ENCODE data around the gene RNF11.

RNF11 gene

GRCh38 chr1:51295926-51296325 is 59.9 kb downstream of the RNF11 start:
- DNase-seq (ENCODE audit: low read depth in 2 of 2): no peak

DNA sequence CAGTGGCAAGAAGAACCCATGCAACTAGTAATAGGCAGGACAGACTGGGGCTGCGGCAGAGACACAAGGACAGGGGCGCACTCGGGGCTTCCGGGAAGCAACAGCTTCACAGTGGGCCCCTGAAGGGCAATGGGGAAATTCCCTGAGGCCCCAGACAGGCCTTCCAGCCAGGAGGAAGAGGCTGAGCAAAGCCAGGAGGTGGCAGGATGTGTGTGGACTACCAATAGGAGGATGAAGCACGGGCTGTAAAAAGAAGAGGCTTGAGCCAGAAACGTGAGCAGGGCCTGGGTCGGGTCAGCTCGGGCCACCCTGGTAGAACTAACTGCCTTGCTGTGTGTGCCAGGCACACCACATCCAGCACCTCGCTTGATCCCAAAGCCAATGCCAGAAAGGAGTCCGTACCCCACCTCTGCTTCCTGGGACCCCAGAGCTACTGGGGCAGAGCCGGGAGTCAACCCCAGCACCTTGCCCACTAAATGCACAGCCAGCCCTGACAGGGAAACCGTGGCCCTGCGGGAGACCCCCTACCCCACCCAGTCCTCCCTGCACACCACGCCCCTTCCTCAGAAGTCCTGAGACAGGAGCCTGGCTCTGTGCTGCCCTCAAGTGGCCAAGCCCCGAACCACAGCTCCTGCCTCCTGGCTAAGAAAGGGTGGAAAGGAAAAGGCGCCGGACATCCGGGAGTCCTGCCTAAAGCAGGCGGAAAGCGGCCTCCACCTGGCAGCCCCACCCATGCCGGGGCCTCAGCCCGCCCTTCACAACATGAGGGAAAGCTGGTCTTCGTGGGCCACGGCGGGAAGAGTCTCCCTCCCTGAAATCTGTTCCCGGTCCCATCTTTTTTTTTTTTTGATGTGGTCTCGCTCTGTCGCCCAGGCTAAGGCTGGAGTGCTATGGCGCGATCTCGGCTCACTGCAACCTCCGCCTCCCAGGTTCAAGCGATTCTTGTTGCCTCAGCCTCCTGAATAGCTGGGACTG is 60.6 kb downstream of the RNF11 start:
- DNase-seq (ENCODE audit: low read depth in 2 of 2): peak; percentile 11 to 43

DNA sequence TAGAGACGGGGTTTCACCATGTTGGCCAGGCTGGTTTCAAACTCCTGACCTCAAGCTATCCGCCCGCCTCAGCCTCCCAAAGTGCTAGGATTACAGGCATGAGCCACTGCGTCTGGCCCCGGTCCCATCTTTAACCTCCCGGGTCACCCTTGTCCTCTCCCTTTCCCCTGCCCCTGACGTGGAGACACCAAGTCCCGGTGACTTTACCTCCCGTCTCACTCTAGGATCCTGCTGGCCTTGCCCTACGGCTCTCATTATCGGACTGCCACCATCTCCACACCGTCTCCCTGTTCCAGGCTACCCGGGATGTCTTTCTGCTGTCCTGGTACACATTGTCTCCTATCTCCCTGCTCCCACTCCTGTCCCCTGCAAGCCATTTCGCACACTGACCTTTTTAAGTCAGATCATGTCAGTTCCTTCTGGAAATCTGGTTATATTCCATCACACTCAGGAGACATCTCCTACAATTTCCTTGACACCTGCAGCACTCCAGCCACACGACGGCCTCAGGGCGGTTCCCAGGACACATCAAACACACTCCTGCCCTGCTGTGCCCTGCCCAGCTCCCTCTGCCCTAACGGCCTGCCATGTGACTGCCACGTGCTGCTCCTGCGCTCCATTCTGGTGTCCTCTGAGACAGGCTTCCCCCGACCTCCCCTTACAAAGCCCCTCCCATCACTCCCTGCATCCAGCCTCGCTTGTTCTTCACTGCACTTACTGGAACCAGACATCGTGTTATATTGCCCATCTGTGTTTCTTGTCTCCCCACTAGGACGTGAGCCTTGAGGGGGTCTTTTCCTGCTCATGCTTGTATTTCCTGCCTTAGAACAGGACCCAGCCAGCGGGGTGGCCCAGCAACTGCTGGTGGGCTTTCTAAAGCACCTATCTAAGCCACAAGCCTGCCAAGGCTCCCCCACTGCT is 61.6 kb downstream of the RNF11 start:
- DNase-seq (ENCODE audit: low read depth in 2 of 2): no peak

- DNase-seq (ENCODE audit: low read depth in 2 of 2): no peak
Observed at GRCh38 chr1:51298322-51298705, 62.2 kb downstream of the RNF11 start.

DNA sequence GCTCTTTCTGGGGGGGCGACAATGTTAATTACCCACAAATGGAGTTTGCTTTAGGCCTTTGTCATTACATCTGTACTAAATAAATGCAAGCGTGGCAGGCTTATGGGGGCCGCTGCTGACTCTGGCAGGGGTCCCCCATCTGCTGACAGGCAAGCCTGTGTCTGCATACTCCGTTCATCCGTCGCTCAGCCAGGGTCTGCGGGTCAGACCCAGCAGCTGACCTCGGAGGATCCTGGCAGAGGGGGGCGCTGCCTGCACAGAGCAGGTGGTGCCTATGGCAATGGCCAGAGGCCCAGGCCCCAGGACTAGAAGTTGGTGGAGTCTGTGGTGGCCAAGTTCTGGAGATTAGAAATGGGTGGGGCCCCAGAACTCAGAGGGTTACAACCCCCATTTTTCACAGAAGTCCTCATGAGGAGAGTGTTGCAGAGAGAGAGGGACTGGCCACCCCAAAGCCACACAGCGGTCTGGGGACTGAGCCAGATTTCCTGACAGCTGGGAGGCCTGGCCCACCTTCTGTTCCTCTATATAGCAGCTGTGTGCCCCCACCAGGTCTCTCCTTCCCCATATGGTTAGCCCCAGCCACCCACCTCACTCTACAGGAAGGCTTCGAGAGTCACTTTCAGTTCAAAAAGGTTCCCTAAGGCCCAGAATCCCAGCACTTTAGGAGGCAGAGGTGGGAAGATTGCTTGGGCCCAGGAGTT is 63.3 kb downstream of the RNF11 start:
- no peak for DNase-seq (ENCODE audit: low read depth in 2 of 2)

GRCh38 chr1:51299981-51300670 is 64.1 kb downstream of the RNF11 start:
- no peak for DNase-seq (ENCODE audit: low read depth in 2 of 2)

- DNase-seq (ENCODE audit: low read depth in 2 of 2): no peak
Observed at GRCh38 chr1:51301152-51301843, 65.2 kb downstream of the RNF11 start.

- DNase-seq (ENCODE audit: low read depth in 2 of 2): no peak
Observed at GRCh38 chr1:51301844-51302162, 65.7 kb downstream of the RNF11 start.

- no peak for DNase-seq (ENCODE audit: low read depth in 2 of 2)
Observed at GRCh38 chr1:51302270-51302669, 66.2 kb downstream of the RNF11 start.

DNA sequence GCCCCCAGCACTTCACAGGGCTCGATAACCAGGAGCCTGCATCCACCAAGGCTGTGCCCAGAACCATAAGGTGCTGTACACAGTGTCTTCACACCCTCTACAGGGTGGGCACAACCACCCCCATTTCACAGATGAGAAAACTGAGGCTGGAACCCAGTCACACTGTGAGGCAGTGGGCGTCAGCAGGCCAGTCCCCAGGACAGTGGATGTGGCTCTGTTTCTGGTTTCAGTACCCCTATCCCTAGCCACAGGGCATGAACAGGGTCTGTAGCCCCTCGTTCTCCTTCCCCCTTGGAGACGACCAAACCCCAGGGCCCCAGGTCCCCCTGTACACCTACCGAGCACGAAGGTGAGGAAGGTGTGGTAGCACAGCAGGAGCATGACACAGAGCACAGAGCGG is 66.7 kb downstream of the RNF11 start:
- DNase-seq (ENCODE audit: low read depth in 2 of 2): no peak

DNA sequence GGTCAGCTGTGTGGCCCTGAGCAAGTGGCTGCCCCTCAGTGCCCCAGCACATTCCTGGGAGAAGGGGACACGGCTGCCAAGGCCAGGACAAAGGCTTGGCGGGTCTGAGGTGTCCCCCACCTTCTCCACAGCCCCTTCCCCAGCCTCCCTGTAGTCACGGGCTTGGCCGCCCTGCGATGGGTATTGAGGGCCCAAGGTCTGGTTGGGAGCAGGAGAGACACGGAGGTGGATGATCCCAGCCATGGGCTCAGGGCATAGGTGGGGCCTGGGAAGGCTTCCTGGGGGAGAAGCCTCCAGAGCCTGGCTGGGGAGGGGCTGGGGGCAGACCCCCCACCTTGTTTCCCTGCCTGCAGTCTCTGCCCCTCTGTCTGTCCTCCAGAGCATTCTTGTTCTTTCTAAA is 67.2 kb downstream of the RNF11 start:
- DNase-seq (ENCODE audit: low read depth in 2 of 2): no peak

DNA sequence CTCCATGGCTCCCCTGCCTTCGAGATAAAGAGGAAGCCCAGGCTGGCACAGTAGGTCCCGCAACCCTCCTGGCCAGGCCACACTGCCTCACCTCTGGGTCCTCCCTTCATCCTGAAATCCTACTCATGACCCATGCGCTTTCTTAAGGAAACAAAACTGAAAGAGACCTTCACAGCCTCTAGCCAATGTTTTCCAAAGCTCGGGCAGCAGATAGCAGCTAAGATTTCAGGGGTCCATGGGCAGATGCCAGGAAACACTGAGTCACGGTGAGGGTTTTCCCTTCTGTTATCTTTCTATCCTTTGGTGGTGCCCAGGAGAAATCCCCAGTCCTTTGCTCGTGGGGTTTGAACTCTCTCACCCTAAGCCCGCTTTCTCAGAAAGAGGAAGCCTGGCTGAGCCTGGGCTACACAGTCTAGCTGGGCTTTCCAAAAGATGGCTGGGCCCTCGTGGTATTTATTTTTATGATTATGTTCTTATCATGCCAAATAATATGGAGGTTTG is 67.7 kb downstream of the RNF11 start:
- no peak for DNase-seq (ENCODE audit: low read depth in 2 of 2)

GRCh38 chr1:51304360-51304759 is 68.3 kb downstream of the RNF11 start:
- DNase-seq (ENCODE audit: low read depth in 2 of 2): no peak

DNA sequence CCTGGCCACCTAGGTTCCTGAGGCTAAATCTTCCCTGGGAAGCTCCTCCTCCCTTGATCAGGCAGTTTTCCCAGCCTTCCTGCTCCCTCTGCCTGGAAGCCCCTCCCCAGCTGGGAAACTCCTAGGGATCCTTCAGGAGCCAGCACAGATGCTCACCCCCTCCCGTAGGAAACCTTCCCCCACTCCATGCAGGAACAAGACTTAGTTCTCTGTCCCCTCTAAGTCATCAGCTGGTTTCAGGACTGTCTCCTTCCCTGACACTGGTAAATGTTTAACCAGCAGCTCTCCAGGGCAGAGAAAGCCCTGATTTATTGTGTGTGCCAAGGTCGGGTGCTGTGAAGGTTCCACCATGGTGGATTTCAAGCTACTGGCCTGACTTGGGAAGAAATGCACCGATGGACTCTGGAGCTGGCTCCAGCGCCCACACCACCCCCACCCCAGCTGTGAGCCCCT is 69.3 kb downstream of the RNF11 start:
- DNase-seq (ENCODE audit: low read depth in 2 of 2): no peak

DNA sequence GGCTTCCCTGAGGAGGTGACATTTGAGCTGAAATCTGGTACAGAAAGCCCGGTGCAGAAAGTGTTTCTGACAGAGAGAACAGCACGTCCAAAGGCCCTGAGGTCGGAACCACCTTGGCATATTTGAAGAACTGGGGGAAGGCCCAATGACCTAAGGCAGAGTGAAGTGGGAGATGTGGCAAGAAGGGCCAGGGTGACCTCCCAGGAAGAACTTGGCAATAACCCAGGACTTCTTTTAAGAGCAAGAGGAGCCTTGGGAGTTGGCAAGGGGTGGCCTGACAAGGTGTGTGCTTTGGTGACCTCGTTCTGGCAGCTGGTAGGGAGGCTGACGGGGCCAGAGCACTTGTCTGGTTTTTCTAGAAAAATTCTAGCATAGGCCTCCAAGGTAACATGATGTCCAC is 70.9 kb downstream of the RNF11 start:
- no peak for DNase-seq (ENCODE audit: low read depth in 2 of 2)

DNA sequence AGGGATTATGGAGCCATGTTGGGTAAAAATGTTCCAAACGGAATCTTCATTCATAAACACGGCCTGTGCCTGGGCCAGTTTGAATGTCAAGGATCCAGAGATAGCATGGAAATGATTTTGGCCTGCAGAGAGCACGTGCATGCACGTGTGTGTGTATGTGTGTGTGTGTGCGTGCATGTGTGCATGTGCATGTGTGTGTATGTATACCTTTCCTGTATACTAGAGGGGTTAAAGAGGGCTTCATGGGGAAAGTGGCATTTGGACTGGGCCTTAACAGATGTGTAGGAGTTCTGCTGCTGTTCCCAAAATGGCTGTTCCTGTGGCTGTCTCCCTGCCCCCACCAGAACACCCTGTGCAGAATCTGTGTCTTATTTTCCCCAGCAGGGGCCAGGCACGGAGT is 72.6 kb downstream of the RNF11 start:
- DNase-seq (ENCODE audit: low read depth in 2 of 2): no peak

- no peak for DNase-seq (ENCODE audit: low read depth in 2 of 2)
Observed at GRCh38 chr1:51309291-51309690, 73.2 kb downstream of the RNF11 start.

- no peak for DNase-seq (ENCODE audit: low read depth in 2 of 2)
Observed at GRCh38 chr1:51310871-51311613, 75.0 kb downstream of the RNF11 start.

- DNase-seq (ENCODE audit: low read depth in 2 of 2): no peak
Observed at GRCh38 chr1:51311826-51312225, 75.8 kb downstream of the RNF11 start.

DNA sequence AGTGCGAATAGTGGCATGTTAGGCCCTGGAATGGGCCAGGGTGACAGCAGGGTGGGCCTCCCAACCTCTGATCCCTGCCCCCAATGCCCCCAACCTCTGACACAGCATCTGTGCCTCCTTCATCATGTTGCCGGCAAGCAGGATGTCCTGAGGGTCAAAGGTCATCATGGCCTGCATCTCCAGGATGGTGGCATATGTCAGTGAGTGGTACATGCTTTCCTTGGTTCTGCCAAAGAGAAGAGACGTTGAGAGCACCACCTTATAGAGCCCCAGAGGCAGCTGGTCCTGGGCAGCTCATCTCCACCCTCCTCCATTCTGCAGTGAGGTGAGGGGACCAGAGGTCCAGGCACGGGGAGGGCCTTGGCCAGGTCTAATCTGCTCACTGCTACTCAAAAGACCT is 76.6 kb downstream of the RNF11 start:
- DNase-seq (ENCODE audit: low read depth in 2 of 2): no peak
